GM12878 (cell line): ENCODE results near the gene LZTFL1. TPM values are rescaled to one million over a fixed set of nuclear protein-coding genes. Genes with fewer than 3 reads are reported as not detected.

Source experiments
- ATAC-seq: fragments of 200-7000 bp; cut with Tn5 transposase; 3 replicates; pipeline ENCODE4 v1.9.1; 2020; ENCODE audit warnings: mild to moderate bottlenecking, moderate library complexity
- BruUV-seq: library from RNA; stranded (reverse); fragments of 400-500 nt; replicated peaks from 2 replicates; lab custom pipeline; 2021; lab: Mats Ljungman, UMichigan
- CTCF ChIA-PET: fragments of 300-600 bp; sonication (Branson Sonifier 250); formaldehyde crosslinking; extraction: SDS; loops from one replicate; lab custom pipeline; 2021; ENCODE audit warnings: inconsistent platforms; lab: Yijun Ruan, JAX
- POLR2A ChIA-PET: fragments of 350-600 bp; formaldehyde crosslinking; extraction: SDS; loops from one replicate; lab custom pipeline; 2021; ENCODE audit warnings: inconsistent platforms; lab: Charles Lee
- RAD21 ChIA-PET: fragments of 300-600 bp; sonication (Branson Sonifier 250); formaldehyde crosslinking; loops from one replicate; lab custom pipeline; 2023; ENCODE audit warnings: antibody characterized with exemption; ENCODE audit not compliant: unreplicated experiment; lab: Charles Lee
- SMC1A ChIA-PET: fragments of 300-600 bp; sonication (Branson Sonifier 250); formaldehyde crosslinking; loops from one replicate; lab custom pipeline; 2023; ENCODE audit not compliant: unreplicated experiment, uncharacterized antibody; lab: Charles Lee
- DNase-seq: peaks from one replicate; pipeline ENCODE4 v3.0.0-alpha.2; 2011; ENCODE audit warnings: low read depth, low spot score
- FAIRE-seq: peaks from 3 replicates; lab custom pipeline; 2011; peaks lifted over from hg19 to GRCh38; lab: Jason Lieb, UNC
- H2AFZ ChIP-seq: 2 replicates; pipeline ENCODE4 v1.6.0; 2011; ENCODE audit warnings: low read depth, low read length, control low read depth; ENCODE audit not compliant: control insufficient read depth
- H3K27ac ChIP-seq: 2 replicates; pipeline ENCODE4 v1.5.1; 2011; ENCODE audit warnings: control low read depth; ENCODE audit not compliant: control insufficient read depth, insufficient read depth
- H3K27me3 ChIP-seq, 2 experiments: replicated peaks in 1 of 2; 2 replicates each; pipeline versions ENCODE4 v1.6.0 to v1.6.1; 2011; ENCODE audit warnings: low read length in 1 of 2; ENCODE audit not compliant: control insufficient read depth in 2 of 2, insufficient read depth in 2 of 2
- H3K36me3 ChIP-seq, 2 experiments: 2 replicates each; pipeline ENCODE4 v1.5.1; 2011; ENCODE audit warnings: low read length in 1 of 2; ENCODE audit not compliant: control insufficient read depth in 2 of 2, insufficient read depth in 2 of 2
- H3K4me1 ChIP-seq: 2 replicates; pipeline ENCODE4 v1.6.1; 2011; ENCODE audit warnings: mild to moderate bottlenecking, low read length, moderate library complexity, mixed read lengths; ENCODE audit not compliant: control insufficient read depth, insufficient read depth
- H3K4me2 ChIP-seq: 2 replicates; pipeline ENCODE4 v1.6.0; 2011; ENCODE audit warnings: control low read depth; ENCODE audit not compliant: control insufficient read depth, insufficient read depth
- H3K4me3 ChIP-seq: fragments of 200-600 bp; sonication (generic); 2 replicates; pipeline ENCODE4 v1.5.1; 2016
- H3K79me2 ChIP-seq: 2 replicates; pipeline ENCODE4 v1.6.0; 2011; ENCODE audit warnings: low read length; ENCODE audit not compliant: control insufficient read depth, insufficient read depth
- H3K9ac ChIP-seq: 2 replicates; pipeline ENCODE4 v1.8.0; 2011; ENCODE audit warnings: low read length, control low read depth, mixed read lengths; ENCODE audit not compliant: control insufficient read depth, insufficient read depth
- H3K9me3 ChIP-seq: replicated peaks from 3 replicates; pipeline ENCODE4 v1.5.1; 2011; ENCODE audit warnings: mild to moderate bottlenecking, low read length; ENCODE audit not compliant: control insufficient read depth, insufficient read depth
- H4K20me1 ChIP-seq: 2 replicates; pipeline ENCODE4 v1.6.0; 2011; ENCODE audit not compliant: control insufficient read depth, insufficient read depth
- BRCA1 ChIP-seq: IDR thresholded peaks from 2 replicates; pipeline ENCODE4 v1.6.1; 2011; ENCODE audit warnings: low read depth, low read length, improper control_type of control experiment
- CHD2 ChIP-seq: IDR thresholded peaks from 2 replicates; pipeline ENCODE4 v1.6.1; 2011; ENCODE audit warnings: low read depth, low read length, improper control_type of control experiment, borderline replicate concordance
- E2F8 ChIP-seq: fragments of 450-650 bp; IDR thresholded peaks from 2 replicates; pipeline ENCODE4 v1.6.1; 2018; ENCODE audit warnings: mild to moderate bottlenecking, low read depth, moderate library complexity; ENCODE audit not compliant: partially characterized antibody
- EED ChIP-seq: sonication (generic); IDR thresholded peaks from 2 replicates; pipeline ENCODE4 v1.6.1; 2016; ENCODE audit warnings: antibody characterized with exemption, low read depth
- IKZF1 ChIP-seq: fragments of 450-650 bp; conservative IDR thresholded peaks from 2 replicates; pipeline ENCODE4 v1.6.1; 2017; ENCODE audit warnings: antibody characterized with exemption, mild to moderate bottlenecking
- IKZF2 ChIP-seq, 2 experiments: fragments of 450-650 bp; IDR thresholded peaks; 2 replicates each; pipeline ENCODE4 v1.6.1; 2017; ENCODE audit warnings: mild to moderate bottlenecking in 2 of 2, moderate library complexity in 2 of 2
- MAX ChIP-seq: IDR thresholded peaks from 2 replicates; pipeline ENCODE4 v1.6.1; 2012; ENCODE audit warnings: low read depth, low read length, improper control_type of control experiment
- MXI1 ChIP-seq: fragments of 150-350 bp; IDR thresholded peaks from 2 replicates; pipeline ENCODE4 v1.6.1; 2011; ENCODE audit warnings: low read depth, mild to moderate bottlenecking, inconsistent platforms, low read length, improper control_type of control experiment
- NRF1 ChIP-seq: conservative IDR thresholded peaks from 2 replicates; pipeline ENCODE4 v1.6.1; 2011; ENCODE audit warnings: mild to moderate bottlenecking, low read depth, low read length, improper control_type of control experiment
- POU2F2 ChIP-seq: IDR thresholded peaks from 3 replicates; pipeline ENCODE4 v1.6.1; 2011; ENCODE audit warnings: low read depth, mild to moderate bottlenecking, low read length, borderline replicate concordance
- RCOR1 ChIP-seq: conservative IDR thresholded peaks from 2 replicates; pipeline ENCODE4 v1.6.1; 2012; ENCODE audit warnings: low read depth, low read length, improper control_type of control experiment
- SREBF1 ChIP-seq: IDR thresholded peaks from 2 replicates; pipeline ENCODE4 v1.6.1; 2012; ENCODE audit warnings: mild to moderate bottlenecking, low read length
- SREBF2 ChIP-seq: IDR thresholded peaks from 2 replicates; pipeline ENCODE4 v1.6.1; 2012; ENCODE audit warnings: mild to moderate bottlenecking, low read length
- STAT3 ChIP-seq: IDR thresholded peaks from 2 replicates; pipeline ENCODE4 v1.6.1; 2011; ENCODE audit warnings: low read depth, low read length, improper control_type of control experiment
- TCF7 ChIP-seq: IDR thresholded peaks from 2 replicates; pipeline ENCODE4 v1.6.1; 2014; ENCODE audit warnings: antibody characterized with exemption, borderline replicate concordance
- ZNF207 ChIP-seq: fragments of 450-650 bp; IDR thresholded peaks from 2 replicates; pipeline ENCODE4 v1.6.1; 2014; ENCODE audit warnings: antibody characterized with exemption, mild to moderate bottlenecking, borderline replicate concordance
- ZSCAN29 ChIP-seq: fragments of 450-650 bp; IDR thresholded peaks from 2 replicates; pipeline ENCODE4 v1.6.1; 2017; ENCODE audit warnings: mild to moderate bottlenecking, moderate library complexity
- WGBS: methylation state at CpG from one replicate; pipeline ENCODE4 v1.1.6; 2016; ENCODE audit warnings: low lambda C conversion rate; ENCODE audit not compliant: insufficient replicate concordance, insufficient coverage; ENCODE audit errors: missing lambda C conversion rate; 5-methylcytosine and 5-hydroxymethylcytosine counted together
- in situ Hi-C: fragments of 300-500 bp; cut with MboI; formaldehyde crosslinking; loops from 9 replicates; pipeline ENCODE4 v1.14.3; 2018; ENCODE audit warnings: mixed read lengths
- intact Hi-C: fragments of 100-400 bp; cut with micrococcal nuclease; formaldehyde crosslinking; loops from one replicate; pipeline ENCODE4 v1.14.2; 2022; ENCODE audit not compliant: unreplicated experiment
- polyA plus RNA-seq, 11 experiments: library from polyadenylated mRNA; depleted of rRNA in 4 of 11; unstranded in 6 of 11; stranded (reverse) in 5 of 11; fragments of >200 nt; fragmentation: Nextera tagmentation in 4 of 11; fragmentation: Illumina TruSeq in 1 of 11; extraction: Ambion mirVana in 4 of 11; extraction: Trizol in 1 of 11; gene quantifications; 1 replicate in 1 of 11; 2 replicates in 10 of 11; pipeline versions ENCODE4 v1.2.1 to v1.2.3, GENCODE V29; 2011 to 2016; ENCODE audit warnings: inconsistent platforms in 2 of 11, missing spikeins in 2 of 11, low read depth in 1 of 11
- total RNA-seq, 4 experiments: library from RNA; depleted of rRNA in 3 of 4; stranded (reverse); fragments of >200 nt in 3 of 4; fragmentation: Illumina TruSeq in 1 of 4; extraction: Trizol in 1 of 4; gene quantifications; 2 replicates each; pipeline versions ENCODE4 v1.2.1 to v1.2.3, GENCODE V29; 2013 to 2021
- TF ChIP-seq, protein P1 (sequence below): fragments of 450-650 bp; IDR thresholded peaks from 2 replicates; pipeline ENCODE4 v1.6.1; 2016; ENCODE audit warnings: mild to moderate bottlenecking, moderate library complexity, borderline replicate concordance

The LZTFL1 gene
- total and polyA plus RNA-seq, 10 of the 15 experiments (the other 5 are each of a cell fraction or from before 2014, with no cell fraction given), result 9.8 to 74.1 (median 11.9) TPM

GRCh38 chr3:45816544-45816943 is 25.4 kb downstream of the LZTFL1 start:
- intact Hi-C loops (no loop called here), in situ Hi-C loops (no loop called here)
- Histone ChIP-seq H3K9ac (no peak overlapping the region), H3K4me3 (no peak overlapping the region), H2AFZ (no peak overlapping the region), H3K4me1 (no peaks in the 10 kb centered on the region), H3K9me3 (no peaks in the 10 kb centered on the region; the same call in 1 of the 3 replicates), H3K79me2 (no peaks in the 10 kb centered on the region), H3K27me3 (no peaks in the 10 kb centered on the region), H3K4me2 (no peak overlapping the region), H3K36me3 (peaks cover 0 to 2% of the 10 kb centered on the region in 2 experiments; a peak in 2 of 4 replicates), H4K20me1 (no peaks in the 10 kb centered on the region), H3K27ac (no peak overlapping the region)
- FAIRE-seq (no peak), ATAC-seq (no peak), DNase-seq (no peak)
- RAD21 ChIA-PET, result interaction anchor here (0.7 kb wide), 1 partner anchor 416 kb away, joined by 3 read pairs; no protein-coding TSS in a partner anchor
- CTCF ChIA-PET, result interaction anchor here (1.0 to 1.5 kb wide), 3 partner anchors 11 to 112 kb away, joined by 3 to 4 read pairs (median 3); no protein-coding TSS in a partner anchor
- WGBS, result 58% methylated on average over 3 of the region's 3 CpGs
- TF ChIP-seq MXI1 (no peak), CHD2 (no peak), STAT3 (no peak), EED (no peak), TCF7 (no peak), BRCA1 (no peak), E2F8 (no peak), IKZF2 (IDR thresholded peaks at IDR 0.05) (no peak), ZNF207 (no peak), POU2F2 (no peak), IKZF1 (no peak), SREBF2 (no peak), RCOR1 (no peak), NRF1 (no peak), MAX (no peak), ZSCAN29 (no peak), SREBF1 (no peak)
- TF ChIP-seq, protein P1, sequence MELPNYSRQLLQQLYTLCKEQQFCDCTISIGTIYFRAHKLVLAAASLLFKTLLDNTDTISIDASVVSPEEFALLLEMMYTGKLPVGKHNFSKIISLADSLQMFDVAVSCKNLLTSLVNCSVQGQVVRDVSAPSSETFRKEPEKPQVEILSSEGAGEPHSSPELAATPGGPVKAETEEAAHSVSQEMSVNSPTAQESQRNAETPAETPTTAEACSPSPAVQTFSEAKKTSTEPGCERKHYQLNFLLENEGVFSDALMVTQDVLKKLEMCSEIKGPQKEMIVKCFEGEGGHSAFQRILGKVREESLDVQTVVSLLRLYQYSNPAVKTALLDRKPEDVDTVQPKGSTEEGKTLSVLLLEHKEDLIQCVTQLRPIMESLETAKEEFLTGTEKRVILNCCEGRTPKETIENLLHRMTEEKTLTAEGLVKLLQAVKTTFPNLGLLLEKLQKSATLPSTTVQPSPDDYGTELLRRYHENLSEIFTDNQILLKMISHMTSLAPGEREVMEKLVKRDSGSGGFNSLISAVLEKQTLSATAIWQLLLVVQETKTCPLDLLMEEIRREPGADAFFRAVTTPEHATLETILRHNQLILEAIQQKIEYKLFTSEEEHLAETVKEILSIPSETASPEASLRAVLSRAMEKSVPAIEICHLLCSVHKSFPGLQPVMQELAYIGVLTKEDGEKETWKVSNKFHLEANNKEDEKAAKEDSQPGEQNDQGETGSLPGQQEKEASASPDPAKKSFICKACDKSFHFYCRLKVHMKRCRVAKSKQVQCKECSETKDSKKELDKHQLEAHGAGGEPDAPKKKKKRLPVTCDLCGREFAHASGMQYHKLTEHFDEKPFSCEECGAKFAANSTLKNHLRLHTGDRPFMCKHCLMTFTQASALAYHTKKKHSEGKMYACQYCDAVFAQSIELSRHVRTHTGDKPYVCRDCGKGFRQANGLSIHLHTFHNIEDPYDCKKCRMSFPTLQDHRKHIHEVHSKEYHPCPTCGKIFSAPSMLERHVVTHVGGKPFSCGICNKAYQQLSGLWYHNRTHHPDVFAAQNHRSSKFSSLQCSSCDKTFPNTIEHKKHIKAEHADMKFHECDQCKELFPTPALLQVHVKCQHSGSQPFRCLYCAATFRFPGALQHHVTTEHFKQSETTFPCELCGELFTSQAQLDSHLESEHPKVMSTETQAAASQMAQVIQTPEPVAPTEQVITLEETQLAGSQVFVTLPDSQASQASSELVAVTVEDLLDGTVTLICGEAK, result no peak
- BruUV-seq, result no TSS peak
- POLR2A ChIA-PET, result interaction anchor here (0.6 kb wide), 2 partner anchors 67 to 109 kb away, joined by 3 to 4 read pairs; no protein-coding TSS in a partner anchor
- SMC1A ChIA-PET, result interaction anchor here (0.6 to 1.0 kb wide), 3 partner anchors 9 to 101 kb away, joined by 3 to 5 read pairs (median 4); no protein-coding TSS in a partner anchor
